Renal cortical epithelial cell (primary cell): Measurements from ENCODE around the gene FARS2. TPM values are rescaled to one million over a fixed set of nuclear protein-coding genes. Genes with fewer than 3 reads are reported as not detected.

ENCODE experiments used
- DNase-seq: peaks from one replicate; pipeline ENCODE4 v3.0.0-alpha.2; 2011; ENCODE audit warnings: low read depth
- total RNA-seq: library from RNA; depleted of rRNA; stranded (reverse); fragments of >200 nt; gene quantifications from 2 replicates; pipeline ENCODE4 v1.2.3, GENCODE V29; 2014

FARS2 gene
- total RNA-seq, 1 donor from 2014 or later = 27.9 TPM

DNA sequence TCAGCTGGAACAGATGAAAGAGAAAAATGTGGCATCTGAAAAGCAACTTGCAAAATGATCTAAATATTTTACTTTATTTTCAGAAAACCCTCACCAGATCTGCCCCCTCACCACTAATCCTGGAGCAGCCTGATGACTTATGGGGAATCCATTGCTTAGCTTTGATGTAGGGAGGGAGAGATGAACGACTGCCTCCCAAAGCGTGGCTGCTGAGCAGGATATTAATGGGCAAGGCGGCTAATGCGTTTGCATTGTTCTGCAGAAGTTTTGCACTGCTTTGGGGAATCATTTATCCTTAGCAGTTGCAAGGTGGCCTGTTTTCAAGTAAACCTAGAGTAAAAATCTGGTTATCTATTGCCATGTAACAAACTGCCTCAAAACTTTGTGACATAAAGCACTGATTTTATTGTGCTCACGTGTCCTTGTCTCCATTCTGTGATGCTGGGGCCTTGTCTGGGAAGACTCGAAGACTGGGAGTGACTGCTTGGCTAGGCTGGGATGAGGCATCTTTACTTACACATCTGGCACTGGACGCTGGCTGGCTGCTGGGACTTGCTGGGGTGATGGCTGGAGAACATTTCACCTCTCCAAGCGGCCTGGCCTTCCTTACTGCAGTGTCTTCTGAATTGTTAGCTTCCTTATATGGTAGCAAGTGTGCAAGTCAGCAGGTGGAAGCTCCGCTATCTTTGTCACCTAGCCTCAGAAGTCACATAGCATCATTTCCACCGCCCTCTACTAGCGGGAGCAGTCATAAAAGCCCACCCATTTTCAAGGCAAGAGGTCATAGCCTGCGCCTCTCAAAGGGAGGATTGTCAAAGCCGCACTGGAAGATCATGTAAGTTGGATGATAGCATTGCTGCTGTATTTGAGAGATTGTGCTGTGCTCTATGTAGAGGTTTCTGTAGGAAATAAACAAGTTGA is 432.2 kb downstream of the FARS2 start:
- no peak for DNase-seq

DNA sequence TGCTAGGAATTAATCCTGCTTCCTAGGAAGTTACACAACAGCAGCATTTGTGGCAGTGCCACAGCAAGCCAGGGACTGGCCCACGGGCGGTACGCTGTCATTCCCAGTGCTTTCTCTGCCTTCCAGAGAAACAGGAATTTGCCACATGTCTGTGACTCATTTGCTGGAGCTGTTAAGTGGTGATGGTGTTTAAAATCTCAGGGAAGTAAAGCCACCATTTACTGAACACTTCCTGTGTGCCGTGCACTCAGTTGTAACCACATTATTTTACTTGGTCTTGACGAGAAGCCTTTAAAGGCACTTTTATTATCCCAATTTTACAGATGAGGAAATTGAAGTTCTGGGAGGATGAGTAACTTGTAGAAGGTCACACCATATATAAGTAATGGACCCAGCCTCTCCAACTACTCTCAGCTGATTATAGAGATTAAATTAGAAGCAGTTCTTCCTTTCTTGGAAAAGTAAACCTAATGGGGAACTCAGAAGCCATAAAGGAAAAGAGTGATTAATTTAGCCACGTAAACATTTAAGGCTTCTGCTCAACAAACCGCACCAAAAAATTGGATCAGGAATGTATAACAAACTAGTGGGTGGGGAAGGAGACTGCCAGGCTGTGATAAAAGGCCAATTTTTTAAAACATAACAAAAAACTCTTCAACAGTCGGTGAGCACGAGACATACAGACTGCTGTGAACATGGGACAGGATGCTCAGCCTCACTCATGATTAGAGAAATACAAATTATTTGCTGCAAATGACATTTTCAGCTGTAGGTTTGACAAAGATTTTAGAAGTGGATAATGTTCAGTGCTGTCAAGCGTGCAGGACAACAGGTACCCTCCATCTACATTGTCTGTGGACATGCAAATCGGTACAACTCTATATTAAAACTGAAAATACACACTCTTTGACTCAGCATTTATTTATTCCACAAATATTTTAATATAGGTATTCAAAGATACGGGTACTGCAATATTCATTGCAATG is 434.2 kb downstream of the FARS2 start:
- DNase-seq = peak; percentile 90

DNA sequence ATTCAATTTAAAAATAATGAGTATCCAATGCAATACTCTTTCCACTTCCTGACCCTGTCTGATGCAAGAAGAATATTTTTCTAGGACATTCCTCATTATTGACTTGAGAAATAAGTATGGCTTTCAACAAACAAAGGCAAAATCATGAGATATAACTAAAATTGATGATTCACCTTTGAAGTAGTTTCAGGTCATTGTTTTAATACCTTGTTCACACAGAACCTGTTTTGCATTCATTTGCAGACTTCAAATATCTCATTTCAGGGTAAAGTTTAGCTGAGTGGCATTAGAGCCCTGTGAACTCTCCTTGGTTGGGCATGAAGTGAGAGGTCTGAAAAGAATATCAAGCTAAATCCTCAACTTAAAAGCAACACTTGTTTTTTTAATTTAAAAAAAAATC is 436.2 kb downstream of the FARS2 start:
- DNase-seq = peak; percentile 22

DNA sequence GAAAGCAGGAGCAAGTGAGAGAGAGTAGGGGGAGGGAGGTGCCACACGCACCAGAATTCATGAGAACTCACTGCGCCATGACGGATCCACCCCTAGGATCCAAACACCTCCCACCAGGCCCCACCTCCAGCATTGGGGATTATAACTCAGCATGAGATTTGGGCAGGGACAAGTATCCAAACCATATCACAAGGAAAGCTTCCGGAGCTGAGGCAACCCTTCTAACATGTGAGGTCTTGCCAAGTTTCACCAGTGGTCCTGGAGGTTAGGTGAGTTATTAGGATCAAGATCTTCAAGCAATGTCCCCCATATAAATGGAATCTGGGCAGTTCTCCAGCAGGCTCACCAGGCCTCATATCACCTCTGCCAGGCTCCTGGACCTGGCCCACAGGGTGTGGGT is 437.0 kb downstream of the FARS2 start:
- no peak for DNase-seq

DNA sequence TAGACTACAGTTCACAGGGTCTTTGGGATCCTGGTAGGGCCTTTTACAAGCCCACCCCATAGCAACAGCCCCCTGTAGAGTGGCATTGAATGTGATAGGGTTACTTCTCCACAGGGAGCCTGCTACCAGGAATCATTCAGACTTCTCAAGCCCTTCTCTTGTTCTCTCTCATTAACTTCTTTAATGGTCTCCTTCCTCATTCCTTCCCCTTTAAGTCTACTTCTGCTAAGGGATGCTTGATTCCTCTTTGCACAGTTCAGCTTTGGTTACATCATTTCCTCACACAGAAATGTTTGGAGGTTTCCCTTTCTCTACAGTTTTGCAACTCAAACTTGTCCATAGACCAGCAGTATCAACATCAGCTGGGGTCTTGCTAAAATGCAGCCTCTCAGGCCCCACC is 437.8 kb downstream of the FARS2 start:
- DNase-seq = peak; percentile 9

DNA sequence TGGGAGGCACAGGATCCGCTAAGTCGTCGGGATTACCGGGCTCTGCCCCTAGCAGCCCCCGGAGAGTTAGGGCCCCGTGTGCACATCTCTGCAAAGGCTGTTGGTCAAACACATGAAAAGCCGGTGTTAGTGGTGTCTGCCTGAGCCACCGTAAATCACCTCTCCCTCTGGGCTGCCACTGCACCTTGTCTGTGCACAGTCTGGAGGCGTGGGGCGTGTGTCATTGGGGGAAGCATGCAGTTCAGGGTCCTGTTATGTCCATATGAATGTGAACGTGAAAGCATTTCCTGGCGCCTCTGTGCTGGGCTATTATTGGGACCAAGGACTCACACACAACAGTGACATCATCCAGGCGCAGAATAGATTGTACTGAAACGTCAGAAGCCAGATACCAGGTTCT is 439.9 kb downstream of the FARS2 start:
- DNase-seq = no peak

DNA sequence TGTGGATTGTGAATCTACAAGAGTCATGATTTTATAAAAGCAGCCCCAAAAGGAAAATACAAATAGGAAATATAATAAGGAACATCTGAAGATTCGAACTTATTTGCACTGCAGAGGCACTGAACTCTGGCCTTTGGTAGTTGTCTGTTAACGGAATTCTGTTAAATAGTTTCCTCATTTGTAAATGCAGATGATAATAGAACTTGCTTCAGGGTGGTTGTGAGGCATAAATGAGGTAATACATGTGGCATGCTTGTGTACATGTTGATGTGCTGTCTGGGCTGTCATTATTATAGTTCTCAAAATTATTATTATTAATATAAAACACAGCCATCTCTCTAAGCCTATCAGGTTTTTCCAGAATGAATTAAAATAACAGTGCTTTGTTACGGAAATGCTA is 443.4 kb downstream of the FARS2 start:
- no peak for DNase-seq

DNA sequence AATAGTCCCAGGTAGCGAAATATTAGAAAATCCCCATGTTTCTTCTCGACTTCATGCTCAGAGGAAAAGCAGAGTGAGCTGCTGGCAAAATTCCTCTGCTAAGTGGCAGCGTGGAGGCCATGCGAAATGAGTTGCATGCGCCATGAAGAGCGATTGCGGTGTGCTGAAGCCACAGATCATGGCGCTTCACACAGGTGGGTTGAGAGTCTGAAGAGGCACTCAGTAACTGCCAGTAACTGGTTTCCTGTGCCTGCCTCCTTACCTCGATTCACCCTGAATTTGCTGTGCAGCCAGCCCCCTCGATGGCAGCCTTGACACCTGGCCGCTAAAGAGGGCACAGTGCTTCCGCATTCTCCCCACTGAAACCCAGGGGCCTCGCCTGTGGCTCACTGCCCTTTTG is 443.9 kb downstream of the FARS2 start:
- no peak for DNase-seq

DNA sequence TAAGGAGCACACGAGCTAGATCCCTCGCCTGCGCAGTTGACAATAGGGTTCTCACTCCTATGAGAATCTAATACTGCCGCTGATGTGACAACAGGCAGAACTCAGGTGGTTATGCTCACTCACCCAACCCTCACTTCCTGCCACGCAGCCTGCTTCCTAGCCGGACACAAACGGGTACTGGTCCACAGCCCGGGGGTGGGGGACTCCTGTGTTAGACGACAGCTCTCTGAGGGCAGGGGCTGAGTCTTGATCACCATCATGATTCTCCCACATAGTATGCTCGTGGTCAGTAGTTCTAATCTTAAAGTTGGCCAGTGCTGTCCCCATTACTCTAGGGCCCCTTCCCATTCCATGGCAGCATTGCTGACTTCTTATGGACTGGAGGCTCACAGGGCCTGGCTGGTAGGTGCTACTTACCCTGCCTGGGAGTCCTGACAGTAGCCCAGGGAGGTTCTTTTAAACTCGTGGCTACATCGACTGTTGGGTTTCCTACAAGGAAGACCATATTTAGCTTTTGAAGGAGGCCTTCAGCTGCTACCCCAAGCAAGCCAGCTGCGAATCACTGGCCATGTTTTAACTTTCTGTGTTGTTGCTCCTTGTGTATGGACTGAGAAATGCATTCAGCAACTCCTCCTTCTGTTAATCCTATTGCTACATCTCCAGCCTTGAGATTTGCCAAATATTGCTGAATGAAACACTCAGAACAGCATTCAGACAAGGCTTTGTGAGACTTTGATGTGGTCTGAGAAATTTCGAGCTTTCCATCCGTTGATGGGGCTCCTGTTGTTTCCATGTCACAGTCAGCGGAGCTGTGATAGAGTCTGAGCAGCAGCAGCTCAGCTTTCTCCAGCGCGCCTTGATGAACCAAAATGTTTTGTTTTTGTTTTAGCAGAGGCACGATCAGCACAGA is 445.1 kb downstream of the FARS2 start:
- no peak for DNase-seq

DNA sequence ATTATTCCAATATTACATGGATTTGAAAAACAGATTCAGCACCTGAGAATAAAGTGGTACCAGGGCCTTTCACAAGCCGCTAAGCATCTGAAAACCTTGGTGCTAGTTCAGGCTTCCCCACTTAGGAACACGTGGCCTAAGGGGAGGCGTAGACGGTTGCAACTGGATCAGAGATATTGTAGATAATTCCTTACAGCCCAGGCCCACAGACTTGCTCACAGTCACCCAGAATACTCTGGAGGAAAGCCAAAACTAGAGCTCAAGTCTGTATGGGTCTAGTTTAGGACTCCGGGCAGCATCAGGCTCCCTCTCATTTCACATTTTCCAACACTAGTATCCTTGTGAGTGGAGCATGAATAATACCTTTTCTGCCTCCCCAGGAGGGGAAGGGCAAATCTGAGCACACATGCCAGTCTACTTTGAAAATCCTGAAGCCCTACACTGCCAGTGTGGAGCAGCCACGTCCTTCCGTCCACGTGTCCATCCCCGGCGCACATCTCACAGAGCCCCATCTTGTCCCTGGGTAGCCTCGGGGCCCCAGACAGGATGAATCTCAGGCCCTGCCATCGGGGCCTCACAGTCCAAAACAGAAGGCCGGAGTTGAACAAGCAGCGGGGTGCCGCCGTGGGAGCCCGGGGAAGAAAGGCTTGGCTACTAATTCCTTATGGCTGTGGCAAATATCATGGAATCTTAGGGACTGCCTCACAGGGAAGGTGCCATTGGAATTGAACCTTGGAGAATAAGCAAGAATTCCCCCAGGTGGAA is 446.1 kb downstream of the FARS2 start:
- no peak for DNase-seq

DNA sequence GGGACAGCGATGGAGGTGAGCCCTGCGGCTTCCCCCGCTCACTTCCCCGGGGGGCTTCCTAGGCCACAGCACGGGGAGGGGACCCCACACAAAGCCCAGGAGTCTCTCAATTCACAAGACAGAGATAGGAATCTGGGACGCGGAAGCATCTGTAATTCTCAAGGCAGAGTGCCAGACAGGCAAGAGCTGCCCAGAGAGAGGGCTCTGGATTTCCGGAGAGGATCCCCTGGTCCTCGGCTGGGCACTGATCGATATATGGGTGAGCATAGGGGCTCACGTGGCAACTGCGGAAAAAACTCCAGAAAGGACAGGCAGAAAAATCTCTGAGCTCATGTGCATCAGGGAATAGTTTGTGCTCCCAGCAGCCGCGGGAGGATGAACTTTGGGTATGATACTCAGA is 449.2 kb downstream of the FARS2 start:
- DNase-seq = no peak

DNA sequence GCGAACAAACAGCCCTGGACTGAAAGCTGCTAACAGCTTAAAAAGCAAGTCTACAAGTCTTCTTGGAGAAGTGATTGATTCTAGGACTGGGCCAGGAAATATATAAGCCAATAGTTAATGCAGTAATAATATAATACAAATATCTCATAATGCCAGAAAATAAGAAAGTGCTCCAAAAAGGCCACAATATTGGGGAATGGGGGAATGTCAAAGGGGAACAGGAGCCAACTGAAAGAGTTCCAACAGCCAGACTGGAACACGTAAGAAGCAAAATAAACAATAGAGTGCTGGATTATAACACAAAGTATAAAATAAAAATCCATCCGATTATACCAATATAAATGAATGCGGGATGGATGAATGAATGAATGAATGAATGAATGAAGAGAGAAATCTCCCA is 449.6 kb downstream of the FARS2 start:
- DNase-seq = no peak

DNA sequence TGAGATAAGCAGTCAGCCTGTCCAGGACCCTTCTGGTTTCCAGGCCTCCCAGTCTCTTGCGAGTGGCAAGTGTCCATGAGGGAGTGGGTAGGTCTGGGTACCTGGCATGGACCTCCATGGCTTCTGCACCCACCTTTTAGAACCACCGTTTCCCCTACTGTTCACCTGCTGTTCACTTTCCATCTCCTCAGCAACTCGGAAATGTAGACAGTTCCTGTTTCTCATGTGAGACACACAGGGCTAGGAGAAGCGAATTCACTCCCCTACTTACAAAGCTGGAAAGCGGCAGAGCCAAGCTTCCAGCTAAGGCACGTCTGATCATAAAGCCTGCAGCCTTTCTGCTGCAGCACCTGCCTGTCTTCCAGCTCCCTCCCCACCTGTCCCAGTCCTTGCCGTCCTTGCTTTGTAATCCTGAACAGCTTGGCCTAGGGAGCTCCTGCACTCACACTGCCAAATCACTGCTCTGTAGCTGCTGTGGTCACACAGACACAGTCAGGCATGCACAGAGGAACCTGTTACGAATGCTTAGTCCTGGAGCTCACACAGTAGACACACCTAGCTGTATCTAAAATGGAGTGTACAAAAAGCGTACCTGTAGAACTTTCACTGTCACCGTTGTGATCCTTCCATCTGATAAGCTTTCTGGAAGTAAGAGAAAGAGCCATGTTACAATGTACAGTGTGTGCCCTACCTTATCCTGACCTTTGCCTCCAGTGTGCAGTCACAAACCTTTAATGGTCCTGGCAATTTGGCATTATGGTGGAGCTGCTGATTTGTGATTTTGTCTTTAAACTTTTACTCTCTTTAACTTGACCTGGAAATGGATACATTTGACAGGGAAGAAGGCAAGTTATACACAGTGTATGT is 451.3 kb downstream of the FARS2 start:
- no peak for DNase-seq

DNA sequence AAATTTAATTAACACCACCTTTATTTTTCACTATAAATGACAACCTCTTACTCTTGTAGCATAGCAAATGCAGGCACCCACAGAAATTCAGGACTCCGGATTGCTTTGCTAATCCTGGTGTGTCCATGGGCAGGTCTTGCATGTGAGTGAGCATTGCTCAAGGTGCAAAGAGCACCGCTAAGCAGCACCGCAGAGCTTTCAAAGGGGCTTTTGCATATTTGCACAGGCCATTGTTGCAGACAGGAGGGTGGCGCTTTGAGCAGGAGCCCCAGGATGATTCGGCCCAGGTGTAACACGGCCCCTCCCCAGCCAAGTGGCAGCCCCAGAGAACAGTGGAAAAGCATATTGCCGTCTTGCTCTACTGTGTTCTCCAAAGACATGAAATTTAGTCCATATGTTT is 452.2 kb downstream of the FARS2 start:
- DNase-seq = no peak

DNA sequence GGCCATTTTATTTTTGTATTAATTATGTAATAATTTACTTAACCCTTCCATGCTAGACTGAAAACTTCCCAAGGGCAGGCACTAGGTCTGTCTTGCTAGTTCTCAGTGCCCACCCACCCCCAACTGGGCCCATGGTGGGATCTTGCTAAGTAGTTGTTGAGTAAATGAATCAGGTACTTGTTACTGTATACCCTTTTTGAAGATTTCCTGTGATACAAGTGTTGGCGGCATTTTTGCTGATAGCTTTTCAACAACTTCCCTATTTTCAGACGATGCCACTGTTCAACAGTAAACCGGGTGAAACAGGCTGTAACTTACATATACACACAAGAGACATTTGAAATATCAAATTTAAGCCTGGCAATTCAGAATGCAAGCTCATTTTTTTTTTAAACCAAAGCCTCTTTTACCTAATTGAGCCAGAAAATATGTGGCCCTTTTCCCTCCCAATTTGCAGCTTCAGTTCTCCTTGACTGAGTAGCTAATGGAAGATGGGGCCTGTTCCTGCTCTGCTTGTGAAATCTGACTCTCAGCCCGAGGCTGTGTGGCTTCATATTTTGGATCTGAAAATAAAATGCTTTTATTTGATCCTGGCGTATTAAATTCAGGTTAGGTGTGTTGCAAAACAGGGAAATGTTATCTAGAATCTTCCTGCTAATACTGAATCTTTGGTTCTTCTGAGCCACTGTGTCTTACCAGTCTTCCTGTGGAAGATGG is 457.1 kb downstream of the FARS2 start:
- no peak for DNase-seq

DNA sequence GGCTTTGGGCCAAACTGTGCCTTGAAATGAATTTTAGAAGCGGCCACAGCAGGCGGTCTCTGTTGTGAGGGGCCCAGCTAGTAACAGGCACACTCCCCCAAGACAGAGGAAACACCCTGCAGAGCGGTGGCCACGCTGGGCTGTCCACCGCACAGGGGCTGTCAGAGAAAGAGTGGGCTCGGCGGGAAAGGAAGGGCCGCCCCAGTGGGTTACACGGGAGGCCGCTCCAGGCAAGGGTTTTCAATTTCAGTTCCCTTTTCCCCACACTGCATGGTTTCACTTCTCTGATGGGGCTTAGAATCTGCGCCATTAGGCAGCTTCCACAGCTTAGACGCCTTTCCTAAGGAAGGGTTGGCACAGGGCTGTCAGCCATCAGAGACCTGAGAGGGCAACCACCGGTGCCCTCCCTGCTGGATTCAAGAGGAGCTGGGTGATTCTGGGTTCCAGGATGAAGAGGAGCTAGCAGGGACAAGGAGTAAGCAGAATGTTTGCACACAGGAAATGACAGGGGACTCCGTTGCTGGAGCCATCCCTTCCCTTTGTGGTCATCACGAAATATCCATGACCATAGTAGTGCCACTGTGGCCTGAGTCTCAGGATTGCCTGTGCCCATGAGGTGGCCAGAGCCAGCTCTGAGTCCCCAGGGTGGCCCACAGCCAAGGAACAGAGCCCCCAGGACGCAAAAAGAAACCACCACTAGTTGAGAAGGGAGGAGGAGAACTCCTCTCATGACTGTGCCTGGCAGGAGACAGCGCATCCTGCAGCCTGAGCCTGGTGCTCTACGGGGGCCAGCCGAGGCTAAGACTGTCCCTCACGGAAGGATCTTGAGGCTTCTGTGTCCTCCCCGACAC is 462.8 kb downstream of the FARS2 start:
- DNase-seq = no peak

DNA sequence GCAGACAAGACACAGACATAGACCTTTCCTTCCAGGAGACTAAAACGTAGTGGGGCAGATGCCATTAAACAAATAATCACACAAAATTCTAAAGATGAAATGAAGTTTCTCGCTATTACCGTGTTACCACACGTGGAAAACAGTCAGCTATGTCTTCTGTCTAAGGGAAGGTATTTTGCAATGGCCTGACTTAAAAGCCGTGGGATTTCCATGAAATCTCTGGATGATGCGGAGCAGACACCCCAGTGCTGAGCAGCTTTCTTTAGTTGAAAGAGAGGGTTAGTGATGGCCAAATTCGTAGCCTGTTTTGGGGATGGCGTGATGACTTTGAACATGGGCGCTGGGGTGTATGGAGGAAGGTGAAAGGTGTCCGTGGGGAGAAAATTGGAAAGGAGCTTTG is 463.6 kb downstream of the FARS2 start:
- DNase-seq = no peak
